ENCODE results near the gene CORO6.

GRCh38 chr17:29568331-29569244, 54.1 kb downstream of the CORO6 start, which contains the start of gene TP53I13:
- TF ChIP-seq CTCF (IDR thresholded peaks at IDR 0.05; ENCODE audit: low read length) (no peak), EZH2 (optimal IDR thresholded peaks at IDR 0.05; ENCODE audit: low read depth, low read length) (no peak), EZH2phosphoT487 (IDR thresholded peaks at IDR 0.05; ENCODE audit: low read length) (no peak)
